GM19467 (cell line): ENCODE data around the gene EEF1G.
"Not testable (repeated sequence)": the region's sequence is repeated elsewhere in the genome, so short reads cannot be mapped to it uniquely, and the experiment has no call there.

Experiments used
- ATAC-seq: cut with Tn5 transposase; IDR thresholded peaks from one replicate; pipeline ENCODE4 v1.9.1; 2021; ENCODE audit warnings: mild to moderate bottlenecking, moderate library complexity; ENCODE audit not compliant: unreplicated experiment

The EEF1G gene

DNA sequence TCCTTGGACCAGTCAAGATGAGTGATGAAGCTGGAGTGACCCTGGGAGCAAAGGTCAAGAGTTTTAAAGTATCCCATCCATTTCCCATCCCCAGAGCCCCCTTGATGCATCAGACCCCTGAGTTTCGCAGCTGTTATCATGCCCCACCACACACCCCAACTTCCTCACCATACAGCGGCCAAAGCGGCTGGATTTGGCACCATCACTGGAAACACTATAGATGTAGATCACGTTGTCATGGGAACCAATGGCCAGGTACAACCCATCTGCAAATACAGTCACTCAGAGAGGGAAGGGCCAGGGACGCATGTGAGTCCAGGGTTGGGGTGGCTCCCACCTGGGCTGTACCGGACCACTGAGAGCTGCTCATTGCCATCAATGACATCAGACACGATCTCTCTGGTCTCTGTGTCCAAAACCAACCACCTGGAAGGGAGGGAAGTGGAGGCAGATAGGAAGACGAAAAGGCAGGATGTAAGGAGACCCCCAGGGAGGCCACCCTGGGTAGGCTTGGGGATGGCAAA lies 30.1 kb upstream of the EEF1G start:
- ATAC-seq = no peak

GRCh38 chr11:62603072-62603408 lies 29.3 kb upstream of the EEF1G start:
- ATAC-seq = no peak

- no peak for ATAC-seq
Measured at GRCh38 chr11:62602141-62603071, 28.7 kb upstream of the EEF1G start.

- peak; percentile 73 for ATAC-seq
Measured at GRCh38 chr11:62601372-62602140, 27.9 kb upstream of the EEF1G start, which contains the start of gene MTA2. MTA2 (minus strand) TSS chr11:62601865; CDS start chr11:62601450, 415 bp downstream.

GRCh38 chr11:62601122-62601371 lies 27.4 kb upstream of the EEF1G start:
- ATAC-seq = peak; percentile 5

- ATAC-seq = no peak
Measured at GRCh38 chr11:62600367-62601121, 26.9 kb upstream of the EEF1G start.

DNA sequence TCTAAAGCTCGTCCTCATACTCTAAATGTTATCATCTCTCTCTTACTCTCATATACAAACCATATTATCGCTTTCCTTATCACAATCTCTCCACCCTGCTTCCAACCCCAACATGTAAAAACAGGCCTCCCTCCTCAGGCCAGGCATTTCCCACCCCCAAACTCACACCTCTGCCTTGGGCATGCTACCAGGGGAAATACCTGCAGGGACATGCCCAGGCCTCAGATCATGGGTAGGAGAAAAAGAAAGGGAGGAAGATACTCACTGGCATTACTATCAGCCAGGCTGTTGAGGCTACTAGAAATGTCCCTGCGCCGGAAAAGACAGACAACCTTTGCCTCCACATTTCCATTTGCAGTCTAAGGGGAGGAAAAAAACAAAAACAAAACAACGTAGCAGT lies 26.2 kb upstream of the EEF1G start:
- no peak for ATAC-seq

DNA sequence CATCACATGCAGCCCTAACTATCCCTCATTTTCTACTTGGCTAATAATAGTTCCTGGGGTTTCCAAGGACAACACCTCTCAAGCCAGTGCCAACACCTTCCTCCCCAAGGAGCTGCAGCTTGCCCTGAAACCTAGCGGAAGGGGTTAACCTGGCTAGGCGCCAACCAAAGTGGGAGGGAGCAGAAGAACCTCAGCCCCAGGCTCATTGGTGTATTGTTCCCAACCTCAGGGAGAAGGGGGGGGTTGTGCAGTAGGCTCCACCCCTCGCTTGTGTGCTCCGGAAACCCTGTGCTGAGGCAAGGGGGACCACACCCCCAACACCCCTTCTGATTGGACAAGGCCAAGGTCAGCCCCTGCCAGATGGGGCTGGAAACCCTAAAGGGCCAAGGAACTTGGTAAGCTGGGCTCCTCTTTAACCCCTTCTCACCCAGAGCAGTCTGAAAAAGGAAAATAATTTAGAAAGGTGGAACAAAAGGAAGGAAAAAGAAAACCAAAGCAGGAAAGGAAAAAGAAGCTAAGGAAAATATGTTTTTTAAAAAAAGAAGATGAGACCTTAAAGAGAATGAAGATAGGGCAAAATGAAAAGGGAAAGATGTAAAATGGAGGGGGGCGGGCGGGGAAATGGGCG lies 25.5 kb upstream of the EEF1G start:
- ATAC-seq = peak; percentile 42

DNA sequence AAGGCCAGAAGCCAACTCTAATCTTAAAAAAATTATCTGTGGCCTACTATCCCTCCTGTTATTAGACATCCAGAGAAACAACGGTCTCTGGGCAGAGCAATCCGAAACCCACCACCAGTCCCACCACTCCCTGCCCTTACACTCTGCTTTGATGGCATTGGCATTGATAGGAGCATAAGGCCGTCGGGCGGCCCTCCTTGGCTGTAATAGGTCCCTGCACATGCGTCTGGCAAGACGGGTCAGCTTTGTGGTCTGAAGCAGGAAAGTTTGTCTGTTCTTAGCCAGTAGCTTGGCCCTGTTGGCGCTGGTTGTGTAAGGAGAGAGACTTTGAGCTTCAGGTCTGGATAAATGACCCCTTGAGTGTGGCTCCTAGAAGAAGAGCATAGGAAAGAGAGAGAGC lies 21.4 kb upstream of the EEF1G start:
- no peak for ATAC-seq

DNA sequence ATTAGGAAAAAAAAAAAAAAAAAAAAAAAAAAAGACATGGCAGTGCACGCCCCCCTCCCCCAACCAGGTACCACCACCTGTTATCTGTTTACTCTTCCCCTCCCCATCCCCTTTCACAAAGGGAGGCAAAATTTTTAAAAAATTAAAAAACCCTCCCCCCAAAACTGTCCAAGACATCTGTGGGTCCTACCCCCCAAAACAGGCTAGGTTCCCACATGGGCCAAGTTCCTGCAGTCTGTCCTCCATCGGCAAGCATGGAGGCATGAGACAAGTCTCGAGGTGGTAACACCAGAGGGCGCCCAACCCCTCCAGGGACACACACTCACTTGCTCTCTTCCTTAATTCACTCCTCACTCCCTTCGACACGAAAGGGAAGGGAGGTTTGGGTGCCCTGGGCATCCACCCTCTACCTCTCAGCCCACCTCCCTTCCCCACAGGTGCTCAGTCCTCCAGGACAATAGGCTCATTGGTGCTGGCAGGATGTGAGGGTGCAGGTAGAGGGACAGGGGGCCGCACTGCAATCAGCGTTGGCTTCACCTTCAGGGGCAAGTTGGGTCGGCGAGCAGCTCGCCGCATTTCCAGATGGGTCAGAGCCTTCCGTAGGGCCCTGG lies 19.8 kb upstream of the EEF1G start:
- ATAC-seq = no peak

- ATAC-seq = no peak
Measured at GRCh38 chr11:62592989-62593421, 19.3 kb upstream of the EEF1G start.

DNA sequence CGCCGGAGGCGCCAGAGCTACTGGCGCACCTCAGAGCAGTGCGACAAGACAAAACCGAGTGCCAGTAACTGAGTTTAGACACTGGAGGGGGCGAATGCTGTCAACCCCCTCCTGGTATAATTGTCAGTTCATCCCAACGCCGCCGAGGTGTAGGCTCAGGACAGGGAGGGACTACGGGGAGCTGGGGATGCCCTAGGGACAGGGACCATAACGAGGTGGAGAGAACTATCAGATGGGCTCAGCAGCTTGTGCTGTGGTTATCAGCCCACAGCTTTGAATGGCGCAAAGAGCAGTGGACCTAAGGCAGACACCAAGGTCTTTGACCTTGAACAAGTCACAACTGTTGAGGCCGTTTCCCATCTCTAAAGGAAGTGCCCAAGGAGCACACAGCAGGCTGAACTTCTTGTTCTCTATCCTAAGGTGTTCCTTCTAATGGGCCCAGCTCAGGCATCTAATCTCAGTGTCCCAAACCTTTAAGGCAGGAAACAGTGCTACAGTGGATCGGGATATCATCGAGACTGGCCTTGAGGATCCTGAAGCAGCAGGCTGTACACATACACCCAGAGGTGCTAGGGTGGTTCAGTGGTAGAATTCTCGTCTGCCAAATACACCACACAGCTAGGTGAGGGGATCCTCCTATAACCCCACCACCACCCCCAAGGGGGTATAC lies 18.6 kb upstream of the EEF1G start:
- peak; percentile 6 for ATAC-seq

DNA sequence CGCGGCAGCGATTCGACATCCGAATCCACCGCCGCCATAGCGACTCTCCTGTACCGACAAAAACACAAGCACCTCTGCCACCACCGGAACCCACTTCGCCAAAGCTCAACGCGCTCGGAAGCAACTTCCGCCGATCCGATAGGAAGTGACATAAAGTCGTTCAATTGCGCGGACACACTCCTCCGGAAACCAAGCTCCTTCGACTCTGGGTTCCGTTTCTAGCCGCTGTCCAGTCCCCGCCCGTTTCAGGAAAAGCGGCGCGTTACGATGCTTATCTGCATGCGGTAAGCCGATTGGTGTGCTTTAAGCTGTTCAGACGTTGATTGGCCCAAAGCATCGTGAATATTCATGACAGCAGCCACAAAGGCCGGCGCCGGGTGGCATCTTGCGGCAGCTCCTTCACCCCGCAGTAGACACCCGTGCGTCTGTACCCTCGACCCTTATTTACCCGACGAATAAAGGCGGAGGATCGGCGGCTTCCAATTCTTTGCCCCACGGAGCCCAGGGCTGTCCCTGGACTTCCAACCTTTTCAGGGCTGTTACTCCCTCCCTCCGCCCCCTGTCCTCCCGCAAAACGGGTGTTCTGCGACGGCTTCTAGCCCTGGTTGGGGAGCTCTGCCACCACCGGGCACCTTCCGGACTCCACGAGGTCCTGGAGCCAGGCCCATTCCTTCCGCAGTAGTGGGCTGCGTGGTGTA lies 17.9 kb upstream of the EEF1G start, which contains the start of gene TUT1:
TSS of gene TUT1 (minus strand) at position 76 of the 698 bp plus-strand sequence. CDS start at position 38, 38 bp downstream.
- ATAC-seq = peak; percentile 78

GRCh38 chr11:62588966-62589637 lies 15.4 kb upstream of the EEF1G start:
- no peak for ATAC-seq

- not testable (repeated sequence) for ATAC-seq
Measured at GRCh38 chr11:62585356-62585755, 11.7 kb upstream of the EEF1G start.

GRCh38 chr11:62581735-62582134 lies 8.0 kb upstream of the EEF1G start:
- not testable (repeated sequence) for ATAC-seq

DNA sequence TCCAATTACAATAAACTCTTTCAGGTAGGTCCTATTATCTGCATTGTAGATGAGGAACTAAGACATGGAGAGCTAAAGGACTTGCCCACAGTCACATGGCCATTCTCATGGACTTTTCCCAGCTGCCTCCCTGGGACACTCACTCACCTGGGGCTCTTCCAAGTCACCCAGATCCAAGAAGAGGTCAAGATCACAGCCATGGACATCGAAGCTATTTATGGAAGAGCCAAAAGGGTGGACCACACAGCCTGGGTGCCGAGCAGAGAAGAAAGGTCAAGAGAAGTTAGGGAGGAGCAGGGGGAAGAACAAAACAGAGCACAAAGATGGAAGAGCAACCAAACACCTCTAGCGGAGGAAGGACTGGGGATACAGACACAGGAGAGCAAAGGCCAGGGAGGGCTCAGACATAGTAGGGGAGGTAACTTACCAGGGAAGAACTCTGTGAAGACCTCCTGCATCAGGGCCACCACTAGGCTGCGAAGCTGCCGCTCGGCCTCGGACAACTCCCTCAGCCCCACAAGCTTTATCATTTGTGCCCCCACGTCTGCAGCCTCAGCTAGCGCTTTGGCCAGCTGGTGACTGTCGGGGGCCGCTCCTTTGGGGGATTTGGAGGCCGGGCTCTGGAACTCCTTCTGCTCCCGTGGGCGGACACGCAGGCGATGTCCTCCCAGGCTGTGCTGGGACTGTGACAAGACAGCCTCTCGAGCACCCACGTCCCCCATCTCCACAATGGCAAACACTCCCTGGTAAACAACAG lies 7.4 kb upstream of the EEF1G start:
- no peak for ATAC-seq

- no peak for ATAC-seq
Measured at GRCh38 chr11:62579252-62579651, 5.6 kb upstream of the EEF1G start.
